ENCODE measurements around the gene KIF1A.

KIF1A gene

GRCh38 chr2:240812301-240812680 lies 7.7 kb downstream of the KIF1A start:
- no peaks in the 10 kb centered on the region for H3K27me3 ChIP-seq (ENCODE audit: insufficient read depth, low read length, poor library complexity, severe bottlenecking)
- H3F3A ChIP-seq (ENCODE audit: low read depth), result no peaks in the 10 kb centered on the region
- no peak overlapping the region for H2AFZ ChIP-seq (ENCODE audit: low read length)
- H3K9ac ChIP-seq (ENCODE audit: low read depth, low read length, poor library complexity, severe bottlenecking), result no peak overlapping the region
- no peaks in the 10 kb centered on the region for H3K4me1 ChIP-seq (ENCODE audit: insufficient read depth, low read length, poor library complexity, severe bottlenecking)
- no peaks in the 10 kb centered on the region for H4K20me1 ChIP-seq (ENCODE audit: insufficient read depth, low read length, poor library complexity, severe bottlenecking)
- H3K4me3 ChIP-seq (ENCODE audit: low read length, poor library complexity, severe bottlenecking), result no peak overlapping the region
- no peak for TF ChIP-seq EZH2phosphoT487 (IDR thresholded peaks at IDR 0.05; ENCODE audit: borderline replicate concordance)
- no peak for TF ChIP-seq CTCF (conservative IDR thresholded peaks at IDR 0.05; ENCODE audit: low read length)
- H3K36me3 ChIP-seq (ENCODE audit: insufficient read depth, low read length), result no peaks in the 10 kb centered on the region
- H3K9me3 ChIP-seq (ENCODE audit: insufficient read depth, low read depth, low read length), result peaks cover 22% of the 10 kb centered on the region; the same call in 1 of the 2 replicates
- no peaks in the 10 kb centered on the region for H3K9me2 ChIP-seq (replicated peaks; ENCODE audit: low read depth, low read length)
- no peaks in the 10 kb centered on the region for H3K79me2 ChIP-seq (ENCODE audit: insufficient read depth, low read length)
- no peak overlapping the region for H3K4me2 ChIP-seq (ENCODE audit: low read depth, low read length, poor library complexity, severe bottlenecking)

- H3K79me2 ChIP-seq (ENCODE audit: insufficient read depth, low read length), result no peaks in the 10 kb centered on the region
Observed at GRCh38 chr2:240811346-240812300, 8.4 kb downstream of the KIF1A start.

GRCh38 chr2:240810621-240811020 lies 9.4 kb downstream of the KIF1A start:
- no peaks in the 10 kb centered on the region for H3K79me2 ChIP-seq (ENCODE audit: insufficient read depth, low read length)
- H3K4me2 ChIP-seq (ENCODE audit: low read depth, low read length, poor library complexity, severe bottlenecking), result no peak overlapping the region
- no peak overlapping the region for H3K4me3 ChIP-seq (ENCODE audit: low read length, poor library complexity, severe bottlenecking)
- TF ChIP-seq CTCF (conservative IDR thresholded peaks at IDR 0.05; ENCODE audit: low read length), result no peak
- TF ChIP-seq EZH2phosphoT487 (IDR thresholded peaks at IDR 0.05; ENCODE audit: borderline replicate concordance), result no peak
- peaks cover 22% of the 10 kb centered on the region; the same call in 1 of the 2 replicates for H3K9me3 ChIP-seq (ENCODE audit: insufficient read depth, low read depth, low read length)
- no peaks in the 10 kb centered on the region for H3K27me3 ChIP-seq (ENCODE audit: insufficient read depth, low read length, poor library complexity, severe bottlenecking)
- no peaks in the 10 kb centered on the region for H3K36me3 ChIP-seq (ENCODE audit: insufficient read depth, low read length)
- H3K9ac ChIP-seq (ENCODE audit: low read depth, low read length, poor library complexity, severe bottlenecking), result no peak overlapping the region
- no peaks in the 10 kb centered on the region for H3K9me2 ChIP-seq (replicated peaks; ENCODE audit: low read depth, low read length)
- no peaks in the 10 kb centered on the region for H3F3A ChIP-seq (ENCODE audit: low read depth)
- no peaks in the 10 kb centered on the region for H4K20me1 ChIP-seq (ENCODE audit: insufficient read depth, low read length, poor library complexity, severe bottlenecking)
- H3K4me1 ChIP-seq (ENCODE audit: insufficient read depth, low read length, poor library complexity, severe bottlenecking), result no peaks in the 10 kb centered on the region
- H2AFZ ChIP-seq (ENCODE audit: low read length), result no peak overlapping the region

More at GRCh38 chr2:240811346-240812300, 8.4 kb downstream of the KIF1A start:
- Histone ChIP-seq H3K9me2 (replicated peaks; ENCODE audit: low read depth, low read length) (no peaks in the 10 kb centered on the region), H3K4me1 (ENCODE audit: insufficient read depth, low read length, poor library complexity, severe bottlenecking) (no peaks in the 10 kb centered on the region), H4K20me1 (ENCODE audit: insufficient read depth, low read length, poor library complexity, severe bottlenecking) (no peaks in the 10 kb centered on the region), H3K9me3 (ENCODE audit: insufficient read depth, low read depth, low read length) (peaks cover 22% of the 10 kb centered on the region; the same call in 1 of the 2 replicates), H3K4me2 (ENCODE audit: low read depth, low read length, poor library complexity, severe bottlenecking) (no peak overlapping the region), H3K36me3 (ENCODE audit: insufficient read depth, low read length) (no peaks in the 10 kb centered on the region), H2AFZ (ENCODE audit: low read length) (no peak overlapping the region), H3K4me3 (ENCODE audit: low read length, poor library complexity, severe bottlenecking) (no peak overlapping the region), H3K27me3 (ENCODE audit: insufficient read depth, low read length, poor library complexity, severe bottlenecking) (no peaks in the 10 kb centered on the region), H3F3A (ENCODE audit: low read depth) (no peaks in the 10 kb centered on the region), H3K9ac (ENCODE audit: low read depth, low read length, poor library complexity, severe bottlenecking) (no peak overlapping the region)
- TF ChIP-seq CTCF (conservative IDR thresholded peaks at IDR 0.05; ENCODE audit: low read length) (no peak), EZH2phosphoT487 (IDR thresholded peaks at IDR 0.05; ENCODE audit: borderline replicate concordance) (no peak)
